HEK293 (cell line): Measurements from ENCODE around the gene LDHAL6B.
A peak's percentile ranks its signal among the peaks of the same experiment; 100 is the strongest.
"Not testable (repeated sequence)": the region's sequence is repeated elsewhere in the genome, so short reads cannot be mapped to it uniquely, and the experiment has no call there.

Experiments used
- CTCF ChIA-PET: fragments of 350-600 bp; formaldehyde crosslinking; extraction: SDS; loops from one replicate; lab custom pipeline; 2021; ENCODE audit warnings: antibody characterized with exemption; lab: Yijun Ruan, JAX
- POLR2A ChIA-PET: fragments of 300-600 bp; formaldehyde crosslinking; extraction: SDS; loops from one replicate; lab custom pipeline; 2020; ENCODE audit warnings: antibody characterized with exemption, inconsistent platforms; lab: Yijun Ruan, JAX
- H3K27ac ChIP-seq: fragments of 200-500 bp; sonication (Bioruptor generic); 2 replicates; pipeline ENCODE4 v1.5.1; 2014; ENCODE audit warnings: low read depth, low read length, control low read depth, inconsistent platforms; ENCODE audit errors: extremely low read depth
- H3K36me3 ChIP-seq, 2 experiments: fragments of 200-500 bp in 1 of 2; sonication (Bioruptor generic) in 1 of 2; 1 replicate in 1 of 2; 2 replicates in 1 of 2; pipeline ENCODE4 v1.5.1; 2014 to 2017; ENCODE audit warnings: inconsistent platforms in 2 of 2, low read length in 2 of 2; ENCODE audit not compliant: control insufficient read depth in 2 of 2, insufficient read depth in 1 of 2
- H3K4me1 ChIP-seq: fragments of 200-500 bp; sonication (Bioruptor generic); 2 replicates; pipeline ENCODE4 v1.5.1; 2014; ENCODE audit warnings: mild to moderate bottlenecking, low read length, inconsistent platforms; ENCODE audit not compliant: control insufficient read depth, insufficient read depth
- H3K4me3 ChIP-seq: 2 replicates; pipeline ENCODE4 v1.5.1; 2011; ENCODE audit warnings: low read depth, mild to moderate bottlenecking, control low read depth, low read length, moderate library complexity
- H3K9me3 ChIP-seq: fragments of 200-500 bp; sonication (Bioruptor generic); 2 replicates; pipeline ENCODE4 v1.5.1; 2014; ENCODE audit warnings: low read depth, low read length, inconsistent platforms; ENCODE audit not compliant: control insufficient read depth, insufficient read depth
- KLF17 ChIP-seq: fragments of 450-650 bp; formaldehyde crosslinking; IDR thresholded peaks from 2 replicates; pipeline ENCODE4 v1.5.1; 2016; ENCODE audit warnings: missing biosample characterization, missing genetic modification characterization
- OSR2 ChIP-seq: fragments of 450-650 bp; formaldehyde crosslinking; IDR thresholded peaks from 2 replicates; pipeline ENCODE4 v1.5.1; 2016; ENCODE audit warnings: missing biosample characterization, missing genetic modification characterization
- SCRT1 ChIP-seq: fragments of 450-650 bp; formaldehyde crosslinking; IDR thresholded peaks from 2 replicates; pipeline ENCODE4 v1.5.1; 2016; ENCODE audit warnings: missing biosample characterization, missing genetic modification characterization, borderline replicate concordance
- SP2 ChIP-seq: fragments of 450-650 bp; formaldehyde crosslinking; IDR thresholded peaks from 2 replicates; pipeline ENCODE4 v1.5.1; 2016; ENCODE audit warnings: missing biosample characterization, missing genetic modification characterization
- WT1 ChIP-seq: fragments of 450-650 bp; formaldehyde crosslinking; IDR thresholded peaks from 2 replicates; pipeline ENCODE4 v1.5.1; 2016; ENCODE audit warnings: missing biosample characterization, missing genetic modification characterization
- ZBTB1 ChIP-seq: fragments of 450-650 bp; formaldehyde crosslinking; IDR thresholded peaks from 2 replicates; pipeline ENCODE4 v1.5.1; 2016; ENCODE audit warnings: missing biosample characterization, missing genetic modification characterization
- ZBTB17 ChIP-seq: fragments of 450-650 bp; formaldehyde crosslinking; IDR thresholded peaks from 2 replicates; pipeline ENCODE4 v1.5.1; 2016; ENCODE audit warnings: missing biosample characterization, missing genetic modification characterization
- ZBTB20 ChIP-seq: fragments of 450-650 bp; formaldehyde crosslinking; IDR thresholded peaks from 2 replicates; pipeline ENCODE4 v1.5.1; 2016; ENCODE audit warnings: missing biosample characterization, missing genetic modification characterization
- ZBTB49 ChIP-seq: fragments of 450-650 bp; formaldehyde crosslinking; IDR thresholded peaks from 2 replicates; pipeline ENCODE4 v1.5.1; 2016; ENCODE audit warnings: missing biosample characterization, missing genetic modification characterization, low read depth
- ZBTB6 ChIP-seq: fragments of 450-650 bp; formaldehyde crosslinking; IDR thresholded peaks from 2 replicates; pipeline ENCODE4 v1.5.1; 2017; ENCODE audit warnings: missing biosample characterization, missing genetic modification characterization
- ZBTB8A ChIP-seq: fragments of 450-650 bp; formaldehyde crosslinking; IDR thresholded peaks from 2 replicates; pipeline ENCODE4 v1.5.1; 2016; ENCODE audit warnings: missing biosample characterization, missing genetic modification characterization
- ZFHX2 ChIP-seq: fragments of 450-650 bp; formaldehyde crosslinking; conservative IDR thresholded peaks from 2 replicates; pipeline ENCODE4 v1.5.1; 2016; ENCODE audit warnings: missing biosample characterization, missing genetic modification characterization
- ZNF121 ChIP-seq: fragments of 450-650 bp; formaldehyde crosslinking; IDR thresholded peaks from 2 replicates; pipeline ENCODE4 v1.5.1; 2016; ENCODE audit warnings: missing biosample characterization, missing genetic modification characterization
- ZNF169 ChIP-seq: fragments of 450-650 bp; formaldehyde crosslinking; IDR thresholded peaks from 2 replicates; pipeline ENCODE4 v1.5.1; 2016; ENCODE audit warnings: missing biosample characterization, missing genetic modification characterization
- ZNF2 ChIP-seq: fragments of 450-650 bp; formaldehyde crosslinking; IDR thresholded peaks from 2 replicates; pipeline ENCODE4 v1.5.1; 2016; ENCODE audit warnings: missing biosample characterization, missing genetic modification characterization
- ZNF292 ChIP-seq: fragments of 450-650 bp; formaldehyde crosslinking; IDR thresholded peaks from 2 replicates; pipeline ENCODE4 v1.5.1; 2016; ENCODE audit warnings: low read depth, missing biosample characterization, missing genetic modification characterization, borderline replicate concordance
- ZNF335 ChIP-seq: fragments of 450-650 bp; formaldehyde crosslinking; conservative IDR thresholded peaks from 2 replicates; pipeline ENCODE4 v1.5.1; 2016; ENCODE audit warnings: missing biosample characterization, missing genetic modification characterization
- ZNF362 ChIP-seq: fragments of 450-650 bp; formaldehyde crosslinking; IDR thresholded peaks from 2 replicates; pipeline ENCODE4 v1.5.1; 2016; ENCODE audit warnings: missing biosample characterization, missing genetic modification characterization
- ZNF48 ChIP-seq: fragments of 450-650 bp; formaldehyde crosslinking; IDR thresholded peaks from 2 replicates; pipeline ENCODE4 v1.5.1; 2016; ENCODE audit warnings: missing biosample characterization, missing genetic modification characterization
- ZNF544 ChIP-seq: fragments of 450-650 bp; formaldehyde crosslinking; IDR thresholded peaks from 2 replicates; pipeline ENCODE4 v1.5.0; 2017; ENCODE audit warnings: missing biosample characterization, missing genetic modification characterization
- ZNF654 ChIP-seq: fragments of 450-650 bp; formaldehyde crosslinking; IDR thresholded peaks from 2 replicates; pipeline ENCODE4 v1.5.1; 2016; ENCODE audit warnings: low read depth, missing biosample characterization, missing genetic modification characterization
- ZNF658 ChIP-seq: fragments of 450-650 bp; formaldehyde crosslinking; IDR thresholded peaks from 2 replicates; pipeline ENCODE4; 2016; ENCODE audit warnings: missing biosample characterization, missing genetic modification characterization
- ZNF660 ChIP-seq: fragments of 450-650 bp; IDR thresholded peaks from 2 replicates; pipeline ENCODE4 v1.5.1; 2018; ENCODE audit warnings: missing biosample characterization, mild to moderate bottlenecking, missing genetic modification characterization
- ZNF776 ChIP-seq: fragments of 450-650 bp; formaldehyde crosslinking; IDR thresholded peaks from 2 replicates; pipeline ENCODE4 v1.5.0; 2017; ENCODE audit warnings: missing biosample characterization, missing genetic modification characterization, borderline replicate concordance
- ZXDB ChIP-seq: fragments of 450-650 bp; formaldehyde crosslinking; IDR thresholded peaks from 2 replicates; pipeline ENCODE4 v1.5.1; 2016; ENCODE audit warnings: missing biosample characterization, missing genetic modification characterization

The LDHAL6B gene

GRCh38 chr15:59159210-59159609, 47.4 kb upstream of the LDHAL6B start (continued):
- TF ChIP-seq ZNF362 (tag by site-specific recombination) (no peak), WT1 (tag by site-specific recombination) (no peak), ZBTB20 (no peak), ZNF544 (tag by site-specific recombination) (no peak), ZBTB6 (no peak), ZBTB1 (tag by site-specific recombination) (no peak), SP2 (tag by site-specific recombination) (no peak)

- no peaks in the 10 kb centered on the region for H3K9me3 ChIP-seq
- peaks cover 12% of the 10 kb centered on the region in 2 experiments; a peak in 2 of 3 replicates for H3K36me3 ChIP-seq
- ChIA-PET CTCF (interaction anchor here (0.9 to 1.5 kb wide), 3 partner anchors 17 to 368 kb away, joined by 3 to 4 read pairs (median 4); no protein-coding TSS in a partner anchor), POLR2A (no interaction called here)
- TF ChIP-seq ZNF335 (no peak), ZXDB (tag by site-specific recombination) (no peak), ZNF654 (tag by site-specific recombination) (peak; percentile 39)
- H3K4me1 ChIP-seq, result peaks cover 4% of the 10 kb centered on the region; the same call in 1 of the 2 replicates
- no peak overlapping the region for H3K27ac ChIP-seq
- no peak overlapping the region for H3K4me3 ChIP-seq
Observed at GRCh38 chr15:59160880-59161593, 45.6 kb upstream of the LDHAL6B start.

GRCh38 chr15:59162080-59162479, 44.6 kb upstream of the LDHAL6B start:
- H3K4me1 ChIP-seq, H3K9me3 ChIP-seq, POLR2A ChIA-PET, H3K4me3 ChIP-seq, H3K27ac ChIP-seq: not testable (repeated sequence)
- CTCF ChIA-PET, result interaction anchor here (0.7 to 1.0 kb wide), 4 partner anchors 16 to 444 kb away, joined by 3 to 4 read pairs (median 4); no protein-coding TSS in a partner anchor
- peaks cover 12% of the 10 kb centered on the region in 2 experiments; a peak in 2 of 3 replicates for H3K36me3 ChIP-seq

GRCh38 chr15:59165726-59166125, 40.9 kb upstream of the LDHAL6B start:
- peaks cover 4 to 7% of the 10 kb centered on the region in 2 experiments; a peak in 2 of 3 replicates for H3K36me3 ChIP-seq
- H3K27ac ChIP-seq, result 0 out of 2 replicates have a peak overlapping the region, but pooled peaks have one; percentile 37
- POLR2A ChIA-PET, result no interaction called here
- H3K4me1 ChIP-seq, result peaks cover 5% of the 10 kb centered on the region; the same call in 1 of the 2 replicates
- H3K9me3 ChIP-seq, result no peaks in the 10 kb centered on the region
- H3K4me3 ChIP-seq, result no peak overlapping the region
- CTCF ChIA-PET, result interaction anchor here (1.0 to 1.8 kb wide), 3 partner anchors 9 to 363 kb away, joined by 3 to 13 read pairs (median 4); no protein-coding TSS in a partner anchor
- TF ChIP-seq ZNF660 (tag by site-specific recombination) (no peak), ZNF292 (tag by site-specific recombination) (no peak), ZNF776 (tag by site-specific recombination) (no peak), ZBTB8A (tag by site-specific recombination) (peak; percentile 47; the same call in 1 of the 2 replicates), OSR2 (tag by site-specific recombination) (no peak), ZNF48 (no peak), ZNF121 (tag by site-specific recombination) (no peak), KLF17 (tag by site-specific recombination) (no peak), ZNF169 (no peak), ZNF658 (no peak), ZBTB17 (tag by site-specific recombination) (no peak), SCRT1 (tag by site-specific recombination) (no peak), ZFHX2 (tag by site-specific recombination) (no peak), ZBTB49 (tag by site-specific recombination) (peak; percentile 44; the same call in 1 of the 2 replicates), ZNF2 (tag by site-specific recombination) (no peak)
